NCI-H510A (cell line): Measurements from ENCODE around the gene FCHSD1.

Source experiments
- DNase-seq: peaks from one replicate; lab custom pipeline; 2025; lab: John Stamatoyannopoulos, UW

The FCHSD1 gene

GRCh38 chr5:141672841-141673813 lies 21.9 kb upstream of the FCHSD1 start:
- no peak for DNase-seq

DNA sequence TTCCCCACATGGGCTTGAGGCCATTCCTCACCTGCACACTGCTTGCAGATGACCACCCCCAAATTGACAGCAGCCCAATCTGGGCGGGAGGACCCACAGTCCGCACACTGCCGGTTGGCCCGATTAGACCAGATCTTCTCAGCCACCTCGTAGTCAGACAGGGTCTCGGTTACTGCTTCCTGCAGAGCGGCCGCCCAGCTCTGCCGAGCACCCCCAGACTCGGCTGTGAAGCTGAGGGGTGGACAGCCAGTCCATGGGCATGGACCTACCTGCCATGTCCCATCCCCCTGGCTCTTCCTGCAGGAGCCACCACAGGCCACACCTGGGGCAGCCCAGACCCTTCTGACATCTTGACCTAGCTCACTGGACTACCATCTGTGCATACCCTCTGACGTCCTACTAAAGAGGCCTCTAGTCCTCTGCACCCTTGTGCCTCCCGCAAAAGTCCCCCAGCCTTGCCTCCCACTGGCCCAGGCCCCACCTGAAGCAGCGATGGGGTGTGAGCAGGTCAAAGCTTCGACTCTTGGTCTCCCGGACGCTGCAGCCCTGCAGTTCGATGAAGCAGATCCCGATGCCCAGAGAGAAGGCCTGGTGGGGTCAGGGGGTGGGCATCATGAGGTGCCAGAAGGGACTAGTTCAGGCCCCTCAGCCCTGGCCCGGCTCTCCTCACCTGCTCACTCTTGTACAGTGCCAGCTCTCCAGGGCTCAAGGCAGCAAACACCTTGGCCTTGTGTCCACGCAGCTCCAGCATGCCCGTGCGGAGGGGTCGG lies 21.0 kb upstream of the FCHSD1 start:
- DNase-seq: no peak

GRCh38 chr5:141669520-141669919 lies 18.3 kb upstream of the FCHSD1 start:
- no peak for DNase-seq

DNA sequence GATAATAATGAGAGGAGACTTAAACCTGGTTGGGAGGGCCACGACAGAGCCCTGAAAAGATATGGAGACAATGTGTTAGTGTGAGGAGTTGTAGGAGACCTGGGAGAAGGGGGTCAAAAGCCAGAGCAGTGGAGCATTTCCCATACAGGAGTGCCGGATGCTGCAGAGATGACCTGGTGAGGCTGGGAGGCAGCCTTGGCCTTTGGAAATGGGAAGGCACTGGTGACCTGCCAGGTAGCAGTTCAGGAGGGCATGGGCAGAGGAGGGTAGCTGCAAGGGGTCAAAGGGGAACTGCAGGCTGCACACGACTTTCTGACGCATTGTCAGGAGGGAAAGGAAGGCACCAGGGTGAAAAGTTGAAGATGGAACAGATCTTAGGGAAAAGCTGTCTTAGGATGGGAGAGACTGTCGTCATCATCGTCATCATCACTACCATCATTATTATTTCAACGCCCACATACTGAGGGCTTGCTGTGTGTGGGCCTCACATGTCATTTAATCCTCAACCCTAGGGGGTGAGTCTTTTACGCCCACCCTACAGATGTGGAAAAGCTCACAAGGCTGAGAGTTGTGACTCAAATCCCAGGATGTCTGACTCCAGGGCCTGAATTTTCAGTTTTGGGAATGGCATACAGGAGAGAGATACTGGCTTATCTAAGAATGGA lies 17.5 kb upstream of the FCHSD1 start:
- no peak for DNase-seq

GRCh38 chr5:141665995-141666940 lies 15.1 kb upstream of the FCHSD1 start:
- no peak for DNase-seq

GRCh38 chr5:141664733-141665461 lies 13.7 kb upstream of the FCHSD1 start:
- DNase-seq: no peak

GRCh38 chr5:141663506-141663905 lies 12.3 kb upstream of the FCHSD1 start:
- no peak for DNase-seq

DNA sequence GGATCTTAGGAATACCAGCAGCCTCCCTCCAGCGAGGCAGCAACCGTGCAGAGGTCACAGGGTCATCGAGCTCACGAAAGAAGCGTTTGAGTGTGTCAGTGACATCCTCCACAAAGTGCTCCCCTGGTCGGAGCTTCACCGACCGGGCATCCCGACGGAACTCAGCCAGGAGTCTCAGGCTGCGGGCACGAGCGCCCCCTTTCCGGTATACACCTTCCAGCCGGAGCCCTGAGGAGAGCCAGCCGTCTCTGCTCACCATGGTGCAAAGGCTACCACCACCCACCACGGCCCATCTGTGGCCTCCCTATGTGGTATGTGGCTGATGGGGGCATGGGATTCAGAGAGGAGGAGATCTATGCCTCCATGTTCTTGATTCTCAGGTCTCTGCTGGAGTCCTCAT lies 10.8 kb upstream of the FCHSD1 start:
- DNase-seq: no peak

DNA sequence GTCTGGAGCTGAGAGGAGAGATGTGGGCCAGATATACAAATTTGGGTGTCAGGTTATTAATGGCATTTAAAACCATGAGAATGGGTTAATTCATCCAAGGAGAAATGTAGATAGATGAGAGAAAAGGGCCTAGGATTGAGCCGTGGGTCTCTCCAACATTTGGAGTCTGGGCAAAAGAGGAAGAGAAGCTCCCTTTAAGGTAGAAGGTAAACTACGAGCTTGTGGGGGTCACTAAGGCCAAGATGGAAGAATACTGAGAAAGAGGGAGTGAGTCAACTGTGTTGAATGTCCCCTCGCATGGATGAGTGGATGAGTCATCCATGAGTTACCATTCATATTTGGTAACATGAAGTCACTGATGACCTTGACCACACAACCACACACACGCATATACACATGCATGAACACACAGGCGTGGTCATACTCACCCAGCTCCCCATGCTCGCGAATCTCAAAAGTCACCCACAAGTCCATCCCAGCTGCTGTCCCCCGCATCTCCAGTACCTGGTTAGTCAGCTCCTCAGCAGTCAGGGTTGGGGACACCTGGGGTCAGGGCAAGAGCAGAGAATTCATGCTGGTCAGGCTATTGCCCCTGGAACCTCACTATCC lies 6.8 kb upstream of the FCHSD1 start:
- no peak for DNase-seq

GRCh38 chr5:141657404-141657803 lies 6.2 kb upstream of the FCHSD1 start:
- DNase-seq: no peak

DNA sequence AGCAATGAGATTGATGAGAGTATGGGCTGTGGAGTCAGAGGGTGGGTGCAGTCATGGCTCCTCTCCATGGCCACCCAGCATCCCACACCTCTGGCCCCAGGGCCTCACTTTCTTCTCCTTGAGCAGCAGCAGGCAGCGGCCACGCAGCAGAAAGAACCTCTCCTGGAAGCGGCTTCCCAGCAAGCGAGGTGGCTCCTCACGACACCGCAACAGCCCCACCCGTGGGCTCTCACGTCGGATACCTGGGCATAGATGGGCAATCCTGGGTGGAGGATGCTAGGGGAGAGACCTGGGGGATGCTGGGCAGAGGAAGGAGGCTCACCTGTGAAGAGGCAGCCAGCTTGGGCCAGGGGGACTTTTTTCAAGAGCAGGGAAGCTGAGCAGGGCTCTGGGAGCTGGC lies 5.2 kb upstream of the FCHSD1 start:
- DNase-seq: no peak

GRCh38 chr5:141655020-141655419 lies 3.8 kb upstream of the FCHSD1 start:
- no peak for DNase-seq

DNA sequence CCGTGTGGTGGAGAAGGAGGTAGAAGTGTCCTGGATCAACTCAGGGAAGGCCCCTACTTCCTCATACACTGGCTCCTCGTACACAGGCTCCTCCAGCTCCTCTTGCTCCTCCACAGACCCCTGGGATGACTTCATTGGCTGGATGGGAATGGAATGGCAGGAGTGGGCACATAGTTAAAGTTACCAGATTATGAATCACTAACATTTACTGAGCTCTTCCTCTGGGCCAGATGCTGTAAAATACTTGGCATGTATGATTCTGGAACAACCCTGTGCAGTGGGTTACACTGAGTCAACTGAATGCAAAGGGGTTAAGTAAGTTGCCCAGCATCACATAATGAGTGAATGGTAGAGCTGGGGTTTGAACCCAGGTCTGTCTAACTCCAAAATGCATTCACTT lies 3.1 kb upstream of the FCHSD1 start:
- DNase-seq: no peak

DNA sequence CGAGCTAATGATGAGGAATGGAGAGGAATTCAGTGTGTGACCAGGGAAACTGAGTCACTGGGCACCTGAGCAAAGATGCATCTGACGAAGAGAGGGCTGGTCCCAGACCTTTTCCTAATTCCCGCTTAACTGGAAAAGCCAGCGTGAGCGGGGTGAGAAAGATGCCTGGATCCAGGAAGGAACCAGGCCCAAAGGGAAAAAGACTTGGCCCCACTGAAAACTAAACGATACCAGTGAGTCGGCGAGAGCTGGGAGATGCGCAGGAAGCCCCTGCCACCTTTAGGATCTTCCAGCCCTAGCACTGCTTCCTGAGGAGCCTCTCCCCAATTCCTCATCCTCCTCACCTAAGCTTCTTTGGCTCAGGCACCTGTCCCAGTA lies 499 bp upstream of the FCHSD1 start:
- DNase-seq: no peak

DNA sequence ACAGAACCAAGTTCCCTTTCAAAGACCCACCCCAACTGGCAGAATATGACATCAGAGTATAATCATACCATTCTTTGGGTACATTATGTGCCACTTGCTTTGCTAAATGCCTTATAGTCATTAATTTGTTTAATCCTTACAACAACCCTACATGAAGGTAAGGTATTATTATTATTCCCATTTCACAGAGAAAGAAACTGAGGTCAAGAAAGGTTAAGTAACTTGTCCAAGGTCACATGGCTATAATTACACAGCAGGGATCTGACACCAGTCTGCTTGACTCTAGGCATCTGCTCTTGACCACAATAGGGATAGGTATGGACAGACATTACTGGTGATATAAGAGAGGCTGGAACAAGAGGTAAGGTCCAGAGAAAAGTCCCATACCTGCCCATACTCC lies 1.2 kb downstream of the FCHSD1 start:
- no peak for DNase-seq

GRCh38 chr5:141649056-141649688 lies 2.0 kb downstream of the FCHSD1 start:
- DNase-seq: no peak

- no peak for DNase-seq
Measured at GRCh38 chr5:141647851-141648250, 3.4 kb downstream of the FCHSD1 start.

- no peak for DNase-seq
Measured at GRCh38 chr5:141647242-141647641, 4.0 kb downstream of the FCHSD1 start.

GRCh38 chr5:141646026-141646425 lies 5.2 kb downstream of the FCHSD1 start:
- no peak for DNase-seq
